A673 (cell line): Measurements from ENCODE around the gene RFPL4A.

Experiments
- EZH2 ChIP-seq: fragments of 200-600 bp; sonication (generic); IDR thresholded peaks from 2 replicates; pipeline ENCODE4 v1.6.1; 2017; ENCODE audit warnings: borderline replicate concordance, low read depth, mild to moderate bottlenecking, mixed read lengths, antibody characterized with exemption, low read length; ENCODE audit not compliant: poor library complexity, severe bottlenecking
- TF ChIP-seq, protein P1 (sequence below): fragments of 300-800, 200-600 bp; sonication (generic); conservative IDR thresholded peaks from 2 replicates; pipeline ENCODE4 v1.5.1; 2017; ENCODE audit warnings: low read depth, mild to moderate bottlenecking, antibody characterized with exemption, low read length, moderate library complexity, mixed read lengths

DNA sequence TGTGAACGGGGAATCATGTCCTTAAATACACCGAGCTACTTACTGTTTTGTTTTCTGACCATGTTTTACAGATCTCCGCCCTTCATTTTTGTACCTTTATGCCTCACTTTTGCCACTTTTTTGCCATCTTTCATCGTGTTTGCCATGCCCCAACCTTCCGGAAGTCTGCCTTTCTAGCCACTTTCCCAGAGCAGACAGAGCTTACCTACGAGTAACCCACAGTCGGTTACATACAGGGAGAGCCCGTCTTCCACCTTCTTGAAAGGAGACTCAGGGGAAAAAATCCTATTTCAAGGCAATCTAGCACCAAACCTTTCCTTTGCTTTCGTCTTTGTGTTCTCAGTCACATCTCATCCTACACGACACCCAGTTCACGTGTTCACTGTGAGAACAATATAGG, 36.1 kb downstream of the RFPL4A start:
- TF ChIP-seq, protein P1, sequence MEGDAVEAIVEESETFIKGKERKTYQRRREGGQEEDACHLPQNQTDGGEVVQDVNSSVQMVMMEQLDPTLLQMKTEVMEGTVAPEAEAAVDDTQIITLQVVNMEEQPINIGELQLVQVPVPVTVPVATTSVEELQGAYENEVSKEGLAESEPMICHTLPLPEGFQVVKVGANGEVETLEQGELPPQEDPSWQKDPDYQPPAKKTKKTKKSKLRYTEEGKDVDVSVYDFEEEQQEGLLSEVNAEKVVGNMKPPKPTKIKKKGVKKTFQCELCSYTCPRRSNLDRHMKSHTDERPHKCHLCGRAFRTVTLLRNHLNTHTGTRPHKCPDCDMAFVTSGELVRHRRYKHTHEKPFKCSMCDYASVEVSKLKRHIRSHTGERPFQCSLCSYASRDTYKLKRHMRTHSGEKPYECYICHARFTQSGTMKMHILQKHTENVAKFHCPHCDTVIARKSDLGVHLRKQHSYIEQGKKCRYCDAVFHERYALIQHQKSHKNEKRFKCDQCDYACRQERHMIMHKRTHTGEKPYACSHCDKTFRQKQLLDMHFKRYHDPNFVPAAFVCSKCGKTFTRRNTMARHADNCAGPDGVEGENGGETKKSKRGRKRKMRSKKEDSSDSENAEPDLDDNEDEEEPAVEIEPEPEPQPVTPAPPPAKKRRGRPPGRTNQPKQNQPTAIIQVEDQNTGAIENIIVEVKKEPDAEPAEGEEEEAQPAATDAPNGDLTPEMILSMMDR: no peak
- no peak for TF ChIP-seq EZH2
